ENCODE results near the gene AKR1D1. TPM values are rescaled to one million over a fixed set of nuclear protein-coding genes. Genes with fewer than 3 reads are reported as not detected.
"Not testable (repeated sequence)": the region's sequence is repeated elsewhere in the genome, so short reads cannot be mapped to it uniquely, and the experiment has no call there.

AKR1D1 gene
- total RNA-seq, 4 donors from 2014 or later, result 0.10 TPM; not detected in 3

DNA sequence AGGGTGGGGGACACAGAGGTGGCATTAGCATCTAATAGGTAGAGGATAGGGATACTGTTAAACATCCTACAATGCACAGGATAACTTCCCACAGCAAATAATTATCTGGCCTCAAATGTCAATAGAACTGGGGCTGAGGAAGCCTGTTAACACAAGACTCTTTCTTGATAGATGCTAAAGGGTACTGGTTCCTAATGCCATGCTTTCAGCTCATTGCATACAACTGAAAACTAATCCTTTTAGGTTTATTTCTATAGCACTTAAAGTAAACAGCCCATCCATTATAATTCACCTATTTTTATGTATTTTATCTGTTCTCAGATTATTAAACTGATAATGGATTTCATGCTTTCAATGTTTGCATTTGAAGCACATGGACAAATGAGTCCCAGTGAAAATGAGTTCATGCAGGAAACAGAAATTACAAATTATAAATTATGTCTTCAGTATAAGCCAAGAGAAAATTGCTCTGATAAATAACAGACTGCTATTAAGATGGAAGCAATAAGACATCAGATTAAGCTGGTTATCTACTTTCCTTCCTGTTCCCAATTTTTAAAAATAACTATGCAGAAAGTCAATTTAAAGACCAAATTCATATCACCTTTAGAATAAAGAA, 66.4 kb downstream of the AKR1D1 start:
- intact Hi-C loops (cut with DNase I; ENCODE audit: low total_unique reads), result no loop called here
- TF ChIP-seq, protein P1, sequence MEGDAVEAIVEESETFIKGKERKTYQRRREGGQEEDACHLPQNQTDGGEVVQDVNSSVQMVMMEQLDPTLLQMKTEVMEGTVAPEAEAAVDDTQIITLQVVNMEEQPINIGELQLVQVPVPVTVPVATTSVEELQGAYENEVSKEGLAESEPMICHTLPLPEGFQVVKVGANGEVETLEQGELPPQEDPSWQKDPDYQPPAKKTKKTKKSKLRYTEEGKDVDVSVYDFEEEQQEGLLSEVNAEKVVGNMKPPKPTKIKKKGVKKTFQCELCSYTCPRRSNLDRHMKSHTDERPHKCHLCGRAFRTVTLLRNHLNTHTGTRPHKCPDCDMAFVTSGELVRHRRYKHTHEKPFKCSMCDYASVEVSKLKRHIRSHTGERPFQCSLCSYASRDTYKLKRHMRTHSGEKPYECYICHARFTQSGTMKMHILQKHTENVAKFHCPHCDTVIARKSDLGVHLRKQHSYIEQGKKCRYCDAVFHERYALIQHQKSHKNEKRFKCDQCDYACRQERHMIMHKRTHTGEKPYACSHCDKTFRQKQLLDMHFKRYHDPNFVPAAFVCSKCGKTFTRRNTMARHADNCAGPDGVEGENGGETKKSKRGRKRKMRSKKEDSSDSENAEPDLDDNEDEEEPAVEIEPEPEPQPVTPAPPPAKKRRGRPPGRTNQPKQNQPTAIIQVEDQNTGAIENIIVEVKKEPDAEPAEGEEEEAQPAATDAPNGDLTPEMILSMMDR (IDR thresholded peaks at IDR 0.05), result no peak
- no peak for TF ChIP-seq POLR2A (IDR thresholded peaks at IDR 0.05)
- H3K4me3 ChIP-seq (ENCODE audit: low read depth, poor library complexity, severe bottlenecking), result no peak overlapping the region

DNA sequence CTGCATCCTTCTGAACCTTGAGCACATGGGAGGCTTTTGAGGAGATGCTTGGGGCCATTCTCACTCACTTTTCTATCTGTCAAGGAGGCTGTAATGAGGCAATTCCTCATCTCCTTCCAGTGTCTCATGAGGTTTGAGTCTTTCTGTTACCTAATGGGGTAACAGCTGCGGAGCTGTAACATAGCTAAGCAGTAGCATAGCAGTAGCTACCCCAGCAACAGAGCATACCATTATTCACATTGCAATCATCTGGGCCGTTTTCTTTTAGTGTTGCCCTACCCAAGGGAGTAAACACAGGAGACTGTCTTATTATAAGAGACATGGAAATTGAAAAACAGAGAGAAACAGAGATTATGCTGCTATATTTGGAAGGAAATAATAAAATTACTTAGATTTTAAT, 68.7 kb downstream of the AKR1D1 start:
- no peak overlapping the region for H3K4me3 ChIP-seq (ENCODE audit: low read depth, poor library complexity, severe bottlenecking)
- intact Hi-C loops (cut with DNase I; ENCODE audit: low total_unique reads), result no loop called here
- WGBS, 2 donors, result 80 to 88% methylated on average over 2 of the region's 2 CpGs

More for the DNA sequence above, 66.4 kb downstream of the AKR1D1 start:
- DNase-seq (ENCODE audit: low spot score in 2 of 2), result no peak

DNA sequence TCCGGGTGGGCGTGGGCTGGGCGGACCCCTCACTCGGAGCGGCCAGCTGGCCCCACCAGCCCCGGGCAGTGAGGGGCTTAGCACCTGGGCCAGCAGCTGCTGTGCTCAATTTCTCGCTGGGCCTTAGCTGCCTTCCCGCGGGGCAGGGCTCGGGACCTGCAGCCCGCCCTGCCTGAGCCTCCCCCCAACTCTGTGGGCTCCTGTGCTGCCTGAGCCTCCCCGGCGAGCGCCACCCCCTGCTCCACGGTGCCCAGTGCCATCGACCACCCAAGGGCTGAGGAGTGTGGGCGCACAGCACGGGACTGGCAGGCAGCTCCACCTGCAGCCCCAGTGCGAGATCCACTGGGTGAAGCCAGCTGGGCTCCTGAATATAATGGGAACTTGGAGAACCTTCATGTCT, 70.0 kb downstream of the AKR1D1 start:
- intact Hi-C loops (cut with DNase I; ENCODE audit: low total_unique reads); H3K4me3 ChIP-seq (ENCODE audit: low read depth, poor library complexity, severe bottlenecking); DNase-seq (ENCODE audit: low spot score in 2 of 2): not testable (repeated sequence)
- WGBS, 2 donors, result 89 to 95% methylated on average over 7 to 16 of the region's 19 CpGs

More for the DNA sequence above, 68.7 kb downstream of the AKR1D1 start:
- DNase-seq (ENCODE audit: low spot score in 2 of 2), result no peak
- TF ChIP-seq, protein P1 (IDR thresholded peaks at IDR 0.05), result no peak
- TF ChIP-seq POLR2A (IDR thresholded peaks at IDR 0.05), result no peak

DNA sequence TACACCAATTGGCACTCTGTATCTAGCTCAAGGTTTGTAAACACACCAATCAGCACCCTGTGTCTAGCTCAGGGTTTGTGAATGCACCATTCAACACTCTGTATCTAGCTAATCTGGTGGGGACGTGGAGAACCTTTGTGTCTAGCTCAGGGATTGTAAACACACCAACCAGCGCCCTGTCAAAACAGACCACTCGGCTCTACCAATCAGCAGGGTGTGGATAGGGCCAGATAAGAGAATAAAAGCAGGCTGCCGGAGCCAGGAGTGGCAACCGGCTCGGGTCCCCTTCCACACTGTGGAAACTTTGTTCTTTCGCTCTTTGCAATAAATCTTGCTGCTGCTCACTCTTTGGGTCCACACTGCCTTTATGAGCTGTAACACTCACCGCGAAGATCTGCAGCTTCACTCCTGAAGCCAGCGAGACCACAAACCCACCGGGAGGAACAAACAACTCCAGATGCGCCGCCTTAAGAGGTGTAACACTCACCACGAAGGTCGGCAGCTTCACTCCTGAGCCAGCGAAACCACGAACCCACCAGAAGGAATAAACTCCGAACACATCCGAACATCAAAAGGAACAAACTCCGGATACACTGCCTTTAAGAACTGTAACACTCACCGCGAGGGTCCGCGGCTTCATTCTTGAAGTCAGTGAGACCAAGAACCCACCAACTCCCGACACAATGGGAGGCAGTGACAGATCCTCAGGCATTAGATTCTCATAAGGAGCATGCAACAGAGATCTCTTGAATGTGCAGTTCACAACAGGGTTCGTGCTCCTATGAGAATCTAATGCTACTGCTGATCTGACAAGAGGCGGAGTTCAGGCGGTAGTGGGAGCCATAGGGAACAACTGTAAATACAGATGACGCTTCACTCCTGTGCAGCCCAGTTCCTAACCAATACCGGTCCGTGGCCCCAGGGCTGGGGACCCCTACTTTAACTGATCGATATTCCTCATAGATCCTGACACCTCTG, 70.8 kb downstream of the AKR1D1 start:
- intact Hi-C loops (cut with DNase I; ENCODE audit: low total_unique reads); H3K4me3 ChIP-seq (ENCODE audit: low read depth, poor library complexity, severe bottlenecking); DNase-seq (ENCODE audit: low spot score in 2 of 2): not testable (repeated sequence)
- WGBS, 2 donors, result 87 to 89% methylated on average over 32 of the region's 32 CpGs

DNA sequence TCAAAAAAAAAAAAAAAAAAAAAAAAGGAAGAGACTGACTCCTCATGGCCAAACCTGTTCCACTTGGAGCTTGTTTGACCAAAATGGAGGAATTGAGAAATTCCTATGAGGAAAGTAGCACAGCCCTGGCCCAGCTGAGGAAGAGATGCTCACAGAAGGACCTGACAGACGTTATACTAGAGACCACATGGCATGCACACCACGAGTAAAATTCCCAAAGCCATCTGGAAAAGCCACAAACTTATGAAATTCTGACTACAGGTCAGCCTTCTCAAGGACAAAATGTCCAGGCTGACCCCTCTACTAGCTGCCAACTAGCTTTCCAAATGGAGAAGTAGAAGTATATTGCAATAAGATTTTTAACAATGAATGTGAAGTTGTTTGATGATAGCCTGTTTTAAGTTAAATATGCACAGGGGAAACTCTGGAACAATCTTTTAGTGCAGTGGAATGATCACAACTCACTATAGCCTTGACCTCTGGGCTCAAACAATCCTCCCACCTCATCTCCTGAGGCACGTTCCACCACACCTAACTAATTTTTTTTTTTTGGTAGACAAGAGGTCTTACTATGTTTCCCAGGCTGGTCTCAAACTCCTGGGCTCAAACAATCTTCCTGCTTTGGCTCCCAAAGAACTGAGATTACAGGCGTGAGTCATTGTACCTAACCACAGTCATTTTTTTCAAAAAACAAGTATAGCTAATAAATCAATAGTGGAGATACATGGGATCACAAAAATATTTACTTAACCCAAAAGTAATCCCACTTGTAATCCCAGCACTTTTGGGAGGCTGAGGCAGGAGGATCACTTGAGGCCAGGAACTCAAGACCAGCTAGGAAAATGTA, 75.7 kb downstream of the AKR1D1 start:
- TF ChIP-seq POLR2A (IDR thresholded peaks at IDR 0.05), result no peak
- TF ChIP-seq, protein P1 (IDR thresholded peaks at IDR 0.05), result no peak
- H3K4me3 ChIP-seq (ENCODE audit: low read depth, poor library complexity, severe bottlenecking), result no peak overlapping the region
- DNase-seq (ENCODE audit: low spot score in 2 of 2), result no peak
- intact Hi-C loops (cut with DNase I; ENCODE audit: low total_unique reads), result no loop called here
- WGBS, 2 donors, result 60 to 67% methylated on average over 4 of the region's 4 CpGs

DNA sequence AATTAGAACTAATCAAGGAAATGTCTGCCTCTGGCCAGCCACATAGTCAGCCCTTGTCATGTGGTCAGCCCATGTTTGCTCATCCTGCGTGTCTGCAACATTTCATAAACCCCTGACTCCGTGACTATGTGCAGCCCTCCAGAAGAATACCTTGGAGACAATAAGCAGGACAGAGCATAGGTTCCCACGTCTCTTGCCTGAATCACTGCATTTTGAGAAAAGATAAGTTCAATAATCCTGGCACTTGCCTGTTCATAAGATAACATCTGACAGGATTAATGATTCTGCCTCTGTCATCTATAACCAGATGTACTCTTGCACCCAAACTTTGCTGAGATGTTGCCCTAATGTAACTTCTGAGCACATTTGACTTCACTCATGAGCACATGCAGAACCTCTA, 78.4 kb downstream of the AKR1D1 start:
- H3K4me3 ChIP-seq (ENCODE audit: low read depth, poor library complexity, severe bottlenecking), result no peak overlapping the region
- WGBS, 2 donors, result 90% methylated on average over 3 of the region's 3 CpGs
- TF ChIP-seq, protein P1 (IDR thresholded peaks at IDR 0.05), result no peak
- no peak for TF ChIP-seq POLR2A (IDR thresholded peaks at IDR 0.05)
- no peak for DNase-seq (ENCODE audit: low spot score in 2 of 2)
- intact Hi-C loops (cut with DNase I; ENCODE audit: low total_unique reads), result no loop called here
